Kidney capillary endothelial cell (primary cell): Measurements from ENCODE around the gene IL1RL1.

Source experiments
- DNase-seq: peaks from one replicate; pipeline ENCODE4 v3.0.0-alpha.2; 2018; ENCODE audit warnings: low spot score

Gene IL1RL1

DNA sequence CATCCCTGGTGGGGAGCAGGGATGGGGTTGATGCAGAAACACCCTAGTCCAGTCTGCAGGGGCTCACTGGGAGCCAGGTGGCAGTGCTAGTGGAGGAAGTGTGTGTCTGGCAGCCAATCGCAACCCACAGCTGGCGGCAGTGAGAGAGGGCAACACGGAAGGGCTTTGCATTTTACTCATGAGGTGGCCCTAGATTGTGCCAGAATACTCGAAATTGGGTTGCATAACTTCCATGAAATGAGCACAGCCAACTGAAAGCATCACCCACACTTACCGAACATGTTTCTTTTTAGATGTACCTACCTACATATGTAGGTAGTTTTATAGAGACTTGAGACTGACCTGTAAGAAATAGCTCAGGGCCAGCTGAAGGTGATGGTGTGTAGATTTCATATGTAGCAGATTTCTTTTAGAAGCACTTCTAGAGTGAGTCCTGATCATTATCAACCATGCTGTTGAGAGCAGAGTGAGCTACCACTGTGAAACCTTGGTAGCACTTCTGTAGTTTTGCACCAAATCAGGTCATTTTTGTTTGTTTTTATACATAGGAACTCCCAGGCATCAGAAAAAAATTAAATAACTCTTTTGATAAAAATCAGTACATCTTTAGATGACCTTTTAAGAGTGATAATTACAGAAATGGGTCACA, 57.2 kb downstream of the IL1RL1 start:
- DNase-seq: no peak

DNA sequence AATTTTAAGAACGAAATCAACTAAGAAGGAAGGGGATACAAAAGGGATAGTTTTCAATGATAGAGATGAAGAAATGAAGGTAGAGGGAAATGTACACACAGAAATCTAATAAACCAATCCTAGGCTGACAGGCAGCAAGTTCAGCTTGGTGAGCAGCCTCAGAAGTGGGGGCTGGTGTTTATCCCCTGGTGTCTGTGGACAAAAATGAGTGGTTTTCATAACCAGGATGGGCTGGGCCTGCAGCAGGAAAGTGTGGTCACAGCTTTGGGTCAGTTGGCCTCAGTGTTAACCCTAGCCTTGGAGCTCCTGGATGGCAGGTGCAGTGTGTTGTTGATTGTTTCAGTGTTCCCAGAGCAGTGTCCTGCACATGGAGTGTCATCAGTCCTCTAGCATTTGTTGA, 58.5 kb downstream of the IL1RL1 start:
- DNase-seq: no peak

DNA sequence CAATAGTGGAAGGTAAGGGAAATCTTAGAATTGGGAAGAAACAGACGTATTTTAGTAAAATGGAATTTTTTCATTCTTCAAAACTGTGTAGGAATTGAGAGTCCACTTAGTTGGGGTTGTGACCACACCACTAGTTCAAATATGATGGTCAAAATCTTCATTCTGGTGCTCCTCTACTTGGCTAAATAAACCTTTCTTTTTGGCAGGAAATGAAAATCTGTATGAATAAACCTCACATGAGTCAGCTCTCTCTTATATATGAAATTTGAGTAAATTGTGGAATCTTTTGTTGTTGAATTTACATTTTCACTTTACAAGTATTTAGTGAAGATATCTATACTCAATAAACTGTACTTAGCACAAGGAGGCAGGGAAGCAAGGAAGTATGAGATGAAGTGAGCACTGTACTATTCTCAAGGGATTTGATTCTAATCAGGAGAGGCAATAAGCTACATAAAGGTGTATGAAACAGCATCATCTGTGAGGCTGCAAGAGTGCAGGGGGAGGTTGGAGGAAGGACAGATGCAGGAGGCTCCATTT, 64.8 kb downstream of the IL1RL1 start:
- no peak for DNase-seq

DNA sequence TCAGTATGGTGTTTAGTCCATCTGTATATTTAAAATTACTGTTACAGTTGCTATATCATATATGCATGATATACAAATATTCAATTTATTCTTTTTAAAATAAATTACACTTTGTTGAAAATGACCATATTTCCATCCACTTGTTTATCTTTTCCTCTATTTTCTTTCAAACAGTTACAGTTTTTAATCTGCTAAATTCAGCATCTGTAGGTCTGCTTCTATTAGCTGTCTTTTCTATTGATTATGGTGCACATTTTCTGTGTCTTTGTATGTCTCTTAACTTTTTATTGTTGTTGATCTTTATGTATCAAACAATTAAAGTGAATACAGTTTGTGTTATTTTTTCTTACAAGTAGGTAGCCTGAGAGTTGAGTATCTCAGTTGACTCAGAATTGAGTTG, 72.4 kb downstream of the IL1RL1 start:
- no peak for DNase-seq

DNA sequence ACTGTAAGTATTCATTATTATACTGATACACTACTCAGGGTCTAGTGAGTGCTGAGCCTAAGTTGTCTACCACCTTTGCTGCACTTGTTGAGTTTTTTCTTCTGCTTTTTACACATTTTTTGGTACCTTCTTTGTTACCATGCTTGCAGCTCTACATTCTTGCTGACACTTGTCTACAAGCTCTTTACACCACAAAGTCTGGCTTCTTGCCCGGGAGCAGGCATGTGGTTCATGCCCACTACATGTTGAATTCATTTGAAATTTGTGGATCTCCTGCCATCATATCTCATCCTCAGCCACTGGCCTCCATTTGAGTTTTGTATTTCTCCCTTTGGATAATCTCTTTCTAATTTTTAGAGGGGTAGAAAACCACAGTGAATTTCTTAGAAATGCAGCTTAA, 74.2 kb downstream of the IL1RL1 start:
- no peak for DNase-seq

DNA sequence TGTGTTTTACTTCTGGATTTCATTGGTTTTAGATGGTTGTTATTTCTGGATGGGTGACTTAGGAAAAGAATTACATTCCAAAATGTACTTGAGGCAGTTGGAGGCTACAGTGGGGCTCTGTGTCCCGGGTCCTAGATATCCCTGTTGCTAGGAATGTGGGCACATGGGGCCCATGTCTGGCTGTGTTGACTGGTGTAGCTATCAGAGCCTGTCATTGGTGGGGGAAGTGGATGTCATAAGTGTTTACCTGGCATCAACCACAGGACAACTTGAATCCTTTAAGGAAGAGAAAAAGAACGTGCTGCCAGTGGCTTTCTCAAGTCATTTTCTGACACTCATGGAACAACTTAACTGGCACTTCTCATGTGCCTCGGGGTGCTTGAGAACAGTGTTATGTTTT, 74.6 kb downstream of the IL1RL1 start:
- no peak for DNase-seq

DNA sequence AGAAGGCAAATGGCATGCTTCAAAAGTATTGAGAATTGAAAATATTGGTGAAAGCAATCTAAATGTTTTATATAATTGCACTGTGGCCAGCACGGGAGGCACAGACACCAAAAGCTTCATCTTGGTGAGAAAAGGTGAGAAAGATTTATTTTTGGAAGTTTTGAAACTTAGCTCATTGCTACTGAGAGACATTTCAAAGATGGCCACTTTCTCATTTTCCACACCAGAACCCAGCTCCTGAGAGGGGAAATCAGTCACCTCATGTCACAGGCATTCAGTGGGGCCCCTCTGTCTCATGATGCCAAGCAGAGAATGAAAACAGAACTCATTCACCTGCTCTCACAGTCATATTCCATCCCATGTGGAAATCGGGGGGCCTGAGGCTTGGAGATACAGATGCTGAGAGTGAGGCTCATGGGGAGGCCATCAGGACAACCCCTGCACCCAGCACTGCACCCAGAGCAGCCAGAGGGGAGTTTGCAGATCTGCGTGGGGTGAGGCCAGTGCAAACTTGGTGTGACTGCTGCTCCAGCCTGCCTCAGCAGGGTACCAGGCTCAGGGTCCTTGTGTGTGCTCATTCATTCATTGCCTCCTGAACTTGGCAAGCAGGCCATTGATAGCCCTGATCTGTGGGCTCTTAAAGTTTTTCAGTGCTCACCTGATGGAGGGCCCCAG, 75.6 kb downstream of the IL1RL1 start:
- no peak for DNase-seq

DNA sequence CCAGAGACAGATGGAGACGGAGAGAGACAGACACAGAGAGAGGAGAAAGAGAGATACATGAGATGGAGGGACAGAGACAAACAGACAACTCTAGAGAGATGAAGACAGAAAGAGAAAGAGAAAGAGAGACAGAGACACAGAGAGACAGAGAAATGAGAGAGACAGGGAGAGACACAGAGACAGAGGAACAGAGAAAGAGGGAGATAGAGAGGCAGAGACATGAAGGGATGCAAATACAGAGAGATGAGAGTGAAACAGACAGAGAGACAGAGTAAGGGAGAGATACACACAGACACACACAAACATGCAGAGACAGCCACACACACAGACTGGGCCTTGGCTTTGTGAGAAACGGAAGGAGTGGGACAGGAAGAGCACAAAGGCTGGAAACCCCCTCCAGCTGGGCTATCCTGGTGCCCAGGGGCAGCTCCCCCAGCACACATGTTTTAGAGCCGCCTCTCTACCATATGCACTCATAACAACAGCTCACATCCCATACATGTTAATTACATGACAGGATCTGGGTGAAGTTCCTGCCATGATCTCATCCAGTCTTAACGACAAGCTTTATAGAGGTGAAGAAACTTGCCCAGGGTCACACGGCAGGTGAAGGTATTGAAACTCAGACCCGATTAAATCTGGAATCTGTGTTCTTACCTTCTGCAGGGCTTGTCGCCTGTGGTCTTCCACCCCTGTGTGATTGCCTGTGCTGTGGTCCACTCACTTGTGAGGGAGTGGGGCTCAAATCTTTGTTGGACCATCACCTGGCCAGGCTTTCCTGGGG, 76.6 kb downstream of the IL1RL1 start:
- no peak for DNase-seq

DNA sequence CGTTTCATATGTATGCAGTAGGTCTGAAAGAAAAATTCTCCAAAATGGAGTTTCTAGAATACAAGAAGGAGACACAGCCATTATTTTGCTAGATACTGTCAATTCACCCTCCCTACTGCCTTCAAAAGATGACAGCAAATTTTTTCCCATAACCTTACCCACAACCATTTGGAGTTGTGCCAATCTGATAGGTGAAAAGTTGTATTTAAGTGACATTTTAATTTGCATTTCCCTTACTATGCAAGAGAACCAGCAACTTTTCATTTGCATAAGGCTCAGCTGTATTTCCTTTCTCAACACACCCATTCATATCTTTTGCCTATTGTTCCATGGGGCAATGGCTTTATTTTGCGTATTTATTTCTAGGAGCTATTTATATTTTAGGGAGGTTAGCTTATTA, 80.2 kb downstream of the IL1RL1 start:
- DNase-seq: no peak

DNA sequence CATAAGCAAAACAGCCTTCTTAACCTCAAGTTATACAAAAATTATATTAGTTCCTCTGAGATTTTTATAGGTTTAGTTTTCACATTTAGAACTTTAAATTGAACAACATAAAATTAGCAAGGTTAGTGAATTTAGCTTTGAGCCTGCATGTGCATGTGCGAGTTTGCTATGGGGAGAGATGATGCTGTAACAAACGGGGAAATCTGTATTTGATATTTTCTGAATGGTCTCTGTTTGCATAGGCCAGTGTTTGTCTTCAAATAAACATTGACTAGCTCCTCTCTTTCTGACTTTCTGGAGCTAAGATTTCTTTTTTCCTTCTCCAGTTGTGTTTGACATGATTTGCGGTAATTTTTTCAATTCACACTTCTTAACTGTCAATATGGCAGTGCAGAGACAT, 80.7 kb downstream of the IL1RL1 start:
- DNase-seq: no peak

DNA sequence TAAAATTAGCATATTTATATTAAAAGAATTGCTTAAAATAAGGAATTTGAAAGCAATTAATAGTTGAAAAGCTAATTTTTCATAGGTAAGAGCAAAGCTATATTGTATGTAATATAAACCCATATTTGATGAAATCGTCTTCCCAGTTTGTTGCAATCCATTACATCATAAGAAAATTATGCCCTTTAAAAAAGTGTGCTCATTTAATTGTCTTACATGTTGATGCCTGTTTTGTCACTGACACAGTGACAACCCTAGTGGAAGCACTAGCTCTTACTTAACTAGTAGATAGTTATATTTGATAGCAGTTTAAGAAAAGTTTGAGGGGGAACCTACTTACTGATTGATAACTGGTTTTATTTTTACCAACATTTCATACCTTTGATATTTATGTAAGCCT, 81.6 kb downstream of the IL1RL1 start:
- no peak for DNase-seq

DNA sequence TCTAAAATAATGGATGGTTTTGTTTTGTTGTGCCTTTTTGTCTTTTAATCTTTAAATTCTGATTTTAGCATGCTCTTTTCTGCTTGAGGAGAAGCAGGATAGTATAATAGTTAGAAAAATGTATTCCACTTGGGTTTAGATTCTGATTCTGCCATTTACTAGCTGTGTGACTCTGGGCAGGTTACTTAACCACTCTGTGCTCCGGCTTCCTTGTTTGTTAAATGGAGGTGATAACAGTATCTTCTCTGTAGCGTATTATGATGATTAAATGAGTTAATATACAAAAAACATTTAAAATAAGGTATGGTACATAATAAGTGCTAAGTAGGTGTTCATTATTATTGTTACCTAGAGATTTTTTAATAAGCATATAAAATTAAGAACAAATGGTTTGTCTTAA, 84.6 kb downstream of the IL1RL1 start:
- no peak for DNase-seq

DNA sequence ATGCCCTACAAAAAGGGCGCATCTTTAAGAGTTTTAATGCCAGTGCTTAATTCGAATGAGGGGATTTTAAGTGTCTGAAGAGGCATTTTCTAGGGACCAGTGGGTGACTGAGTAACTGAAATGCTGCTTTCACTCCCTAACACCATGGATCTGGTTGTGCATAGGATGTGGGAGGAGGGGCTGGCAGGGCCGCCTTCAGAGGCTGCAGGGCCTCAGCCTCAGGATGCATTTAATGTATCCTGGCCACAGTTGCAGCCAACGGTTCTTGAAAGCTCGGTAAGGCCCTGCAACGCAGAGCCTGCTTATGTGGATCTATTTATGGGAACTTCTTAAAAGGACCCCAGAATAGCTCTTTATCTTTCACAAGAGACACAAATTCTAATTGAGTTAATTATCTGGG, 85.8 kb downstream of the IL1RL1 start:
- DNase-seq: no peak

DNA sequence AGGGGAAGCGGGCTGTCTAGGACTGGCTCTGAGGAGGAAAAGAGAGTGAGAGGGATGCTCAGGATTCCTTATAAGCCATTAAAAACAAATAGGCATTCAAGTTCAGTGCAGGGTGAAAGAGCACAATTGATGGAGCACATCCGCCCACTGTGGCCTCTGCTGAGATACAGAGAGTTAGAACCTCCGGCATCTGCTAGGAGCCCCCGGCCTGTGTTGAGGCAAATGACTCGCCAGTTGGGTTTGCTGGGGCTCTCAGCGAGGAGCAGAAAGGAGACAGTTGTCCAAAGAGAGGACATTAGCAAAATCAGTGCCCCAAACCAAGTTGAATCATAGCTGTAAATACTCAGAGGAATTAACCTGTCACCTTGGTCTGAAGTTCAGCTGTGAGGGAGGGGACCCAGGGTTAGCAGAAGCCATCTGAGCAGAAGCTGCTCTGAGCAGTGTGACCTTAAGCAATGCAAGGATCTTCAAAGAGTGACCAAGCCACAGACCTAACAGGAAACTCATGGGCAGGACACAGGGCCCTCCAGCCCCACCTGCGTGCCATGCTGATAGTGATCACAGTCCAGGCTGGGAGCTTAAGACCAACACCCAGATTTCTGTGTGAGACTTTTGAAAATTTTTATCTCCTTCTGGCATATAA, 88.3 kb downstream of the IL1RL1 start:
- no peak for DNase-seq

DNA sequence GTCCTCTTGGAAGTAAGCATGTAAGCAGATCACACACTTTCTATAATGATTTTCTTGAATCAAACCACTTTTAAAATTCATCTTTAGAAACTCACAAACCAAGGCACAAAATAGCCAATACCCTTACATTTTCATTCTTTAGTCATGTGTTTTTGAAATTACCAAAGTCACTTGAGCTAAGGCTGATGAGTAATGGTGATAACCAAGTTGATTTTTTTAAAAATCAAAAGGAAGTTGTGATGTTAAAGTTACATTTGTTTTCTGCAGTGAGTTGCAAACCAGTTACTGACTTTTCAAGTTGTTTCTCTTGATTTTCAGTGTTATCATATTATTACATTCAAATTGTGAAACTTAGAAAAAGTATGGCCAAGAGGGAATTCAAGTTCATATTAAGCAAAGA, 90.1 kb downstream of the IL1RL1 start:
- no peak for DNase-seq
